PC-3 (cell line): ENCODE measurements around the gene PRTN3. TPM values are rescaled to one million over a fixed set of nuclear protein-coding genes. Genes with fewer than 3 reads are reported as not detected.

Source experiments
- ATAC-seq: fragments of 200-7000 bp; cut with Tn5 transposase; 2 replicates; pipeline ENCODE4 v1.9.1; 2020; ENCODE audit warnings: mild to moderate bottlenecking, moderate library complexity
- BruUV-seq: library from RNA; stranded (reverse); fragments of 400-500 nt; replicated peaks from 2 replicates; lab custom pipeline; 2021; lab: Mats Ljungman, UMichigan
- CTCF ChIA-PET: fragments of 300-600 bp; sonication (Branson Sonifier 250); formaldehyde crosslinking; loops from one replicate; lab custom pipeline; 2022; ENCODE audit warnings: antibody characterized with exemption; lab: Charles Lee
- POLR2A ChIA-PET: fragments of 300-600 bp; sonication (Branson Sonifier 250); formaldehyde crosslinking; loops from one replicate; lab custom pipeline; 2022; ENCODE audit warnings: antibody characterized with exemption; ENCODE audit not compliant: unreplicated experiment; lab: Charles Lee
- DNase-seq: peaks from one replicate; pipeline ENCODE4 v3.0.0-alpha.2; 2015
- H2AFZ ChIP-seq: fragments of 300-600 bp; sonication (generic); 2 replicates; pipeline ENCODE4 v1.6.0; 2016; ENCODE audit warnings: antibody characterized with exemption, low read length
- H3F3A ChIP-seq: fragments of 300-600 bp; sonication (generic); one replicate; pipeline ENCODE4 v1.6.0; 2017; ENCODE audit warnings: antibody characterized with exemption, low read length, control low read depth, mild to moderate bottlenecking; ENCODE audit not compliant: unreplicated experiment
- H3K27ac ChIP-seq: fragments of 300-600 bp; sonication (generic); 2 replicates; pipeline ENCODE4 v1.5.1; 2016; ENCODE audit warnings: mild to moderate bottlenecking, low read length
- H3K27me3 ChIP-seq: fragments of 300-600 bp; sonication (generic); 2 replicates; pipeline ENCODE4 v1.6.1; 2016; ENCODE audit warnings: low read length, mixed read lengths
- H3K36me3 ChIP-seq: fragments of 300-600 bp; sonication (generic); 2 replicates; pipeline ENCODE4 v1.6.1; 2016; ENCODE audit warnings: low read depth, mixed run types, low read length, mixed read lengths
- H3K4me1 ChIP-seq: fragments of 300-600 bp; sonication (generic); 2 replicates; pipeline ENCODE4 v1.5.1; 2016; ENCODE audit warnings: low read length; ENCODE audit not compliant: insufficient read depth
- H3K4me2 ChIP-seq: fragments of 300-600 bp; sonication (generic); 2 replicates; pipeline ENCODE4 v1.6.0; 2016; ENCODE audit warnings: low read length
- H3K4me3 ChIP-seq: fragments of 300-600 bp; sonication (generic); 2 replicates; pipeline ENCODE4 v1.5.1; 2016; ENCODE audit warnings: mild to moderate bottlenecking, low read length, mixed read lengths
- H3K79me2 ChIP-seq: fragments of 300-600 bp; sonication (generic); 2 replicates; pipeline ENCODE4 v1.6.1; 2017; ENCODE audit warnings: low read length, mixed read lengths
- H3K9ac ChIP-seq: fragments of 300-600 bp; sonication (generic); 2 replicates; pipeline ENCODE4 v1.6.0; 2016; ENCODE audit warnings: mild to moderate bottlenecking, low read length
- H3K9me2 ChIP-seq: fragments of 300-600 bp; sonication (generic); replicated peaks from 2 replicates; pipeline ENCODE4 v1.6.1; 2016; ENCODE audit warnings: mixed run types, low read length, mixed read lengths
- H3K9me3 ChIP-seq: fragments of 300-600 bp; sonication (generic); 2 replicates; pipeline ENCODE4 v1.6.1; 2016; ENCODE audit warnings: low read length, mixed read lengths
- H4K20me1 ChIP-seq: fragments of 300-600 bp; sonication (generic); 2 replicates; pipeline ENCODE4 v1.6.1; 2016; ENCODE audit warnings: low read length, mixed read lengths
- CTCF ChIP-seq: fragments of 300-600 bp; sonication (generic); conservative IDR thresholded peaks from 2 replicates; pipeline ENCODE4 v1.5.1; 2017; ENCODE audit warnings: antibody characterized with exemption, low read depth, mild to moderate bottlenecking, low read length
- EZH2phosphoT487 ChIP-seq: fragments of 300-600 bp; sonication (generic); IDR thresholded peaks from 2 replicates; pipeline ENCODE4 v1.6.1; 2018; ENCODE audit warnings: mild to moderate bottlenecking, antibody characterized with exemption, low read length, borderline replicate concordance
- intact Hi-C: fragments of 100-400 bp; cut with micrococcal nuclease; formaldehyde crosslinking; loops from 2 replicates; pipeline ENCODE4 v1.9.0; 2023
- total RNA-seq: library from RNA; depleted of rRNA; stranded (reverse); fragments of >200 nt; gene quantifications from 2 replicates; pipeline ENCODE4 v1.2.3, GENCODE V29; 2014

Gene PRTN3
- total RNA-seq, 1 experiment from 2014 or later = 0.29 TPM

- no peak overlapping the region for H3K4me3 ChIP-seq
- no peak for DNase-seq
- peaks cover 68% of the 10 kb centered on the region for H4K20me1 ChIP-seq
- H3K9me3 ChIP-seq = no peaks in the 10 kb centered on the region
- ChIA-PET CTCF (no interaction called here), POLR2A (no interaction called here)
- H3K4me1 ChIP-seq = peaks cover 10% of the 10 kb centered on the region; the same call in 1 of the 2 replicates
- H3K27ac ChIP-seq = no peak overlapping the region
- ATAC-seq = no peak
- no peak overlapping the region for H3K9ac ChIP-seq
- no peaks in the 10 kb centered on the region for H3K9me2 ChIP-seq
- TF ChIP-seq CTCF = no peak
- no peak for TF ChIP-seq EZH2phosphoT487
- no peak overlapping the region for H2AFZ ChIP-seq
- intact Hi-C loops = no loop called here
- peaks cover 72% of the 10 kb centered on the region for H3K79me2 ChIP-seq
- H3K27me3 ChIP-seq = no peaks in the 10 kb centered on the region
- BruUV-seq = no TSS peak
- H3K36me3 ChIP-seq = peaks cover 81% of the 10 kb centered on the region
- H3F3A ChIP-seq = no peaks in the 10 kb centered on the region
- H3K4me2 ChIP-seq = no peak overlapping the region
Observed at GRCh38 chr19:805600-806550, 34.9 kb upstream of the PRTN3 start.

- no peak overlapping the region for H3K4me3 ChIP-seq
- no peak for DNase-seq
- POLR2A ChIA-PET = no interaction called here
- no peak overlapping the region for H3K9ac ChIP-seq
- H3K27me3 ChIP-seq = no peaks in the 10 kb centered on the region
- no peak for ATAC-seq
- H3K9me3 ChIP-seq = no peaks in the 10 kb centered on the region
- no peaks in the 10 kb centered on the region for H3K4me1 ChIP-seq
- no peaks in the 10 kb centered on the region for H3F3A ChIP-seq
- H3K9me2 ChIP-seq = no peaks in the 10 kb centered on the region
- H3K36me3 ChIP-seq = peaks cover 73% of the 10 kb centered on the region
- no peak overlapping the region for H2AFZ ChIP-seq
- no TSS peak for BruUV-seq
- intact Hi-C loops = no loop called here
- no peak overlapping the region for H3K4me2 ChIP-seq
- no peak overlapping the region for H3K27ac ChIP-seq
- H4K20me1 ChIP-seq = peaks cover 61% of the 10 kb centered on the region
- CTCF ChIA-PET = no interaction called here
- TF ChIP-seq CTCF = no peak
- peaks cover 62% of the 10 kb centered on the region for H3K79me2 ChIP-seq
Observed at GRCh38 chr19:806815-807421, 33.9 kb upstream of the PRTN3 start.
